CD4-positive, alpha-beta T cell treated with Interleukin-15 for 4 hours (primary cell): ENCODE measurements around the gene PDSS2.
A peak's percentile ranks its signal among the peaks of the same experiment; 100 is the strongest.
"Not testable (repeated sequence)": the region's sequence is repeated elsewhere in the genome, so short reads cannot be mapped to it uniquely, and the experiment has no call there.

Experiments used
- DNase-seq: peaks from one replicate; pipeline ENCODE4 v3.0.0-alpha.2; 2020; ENCODE audit warnings: low spot score

PDSS2 gene

DNA sequence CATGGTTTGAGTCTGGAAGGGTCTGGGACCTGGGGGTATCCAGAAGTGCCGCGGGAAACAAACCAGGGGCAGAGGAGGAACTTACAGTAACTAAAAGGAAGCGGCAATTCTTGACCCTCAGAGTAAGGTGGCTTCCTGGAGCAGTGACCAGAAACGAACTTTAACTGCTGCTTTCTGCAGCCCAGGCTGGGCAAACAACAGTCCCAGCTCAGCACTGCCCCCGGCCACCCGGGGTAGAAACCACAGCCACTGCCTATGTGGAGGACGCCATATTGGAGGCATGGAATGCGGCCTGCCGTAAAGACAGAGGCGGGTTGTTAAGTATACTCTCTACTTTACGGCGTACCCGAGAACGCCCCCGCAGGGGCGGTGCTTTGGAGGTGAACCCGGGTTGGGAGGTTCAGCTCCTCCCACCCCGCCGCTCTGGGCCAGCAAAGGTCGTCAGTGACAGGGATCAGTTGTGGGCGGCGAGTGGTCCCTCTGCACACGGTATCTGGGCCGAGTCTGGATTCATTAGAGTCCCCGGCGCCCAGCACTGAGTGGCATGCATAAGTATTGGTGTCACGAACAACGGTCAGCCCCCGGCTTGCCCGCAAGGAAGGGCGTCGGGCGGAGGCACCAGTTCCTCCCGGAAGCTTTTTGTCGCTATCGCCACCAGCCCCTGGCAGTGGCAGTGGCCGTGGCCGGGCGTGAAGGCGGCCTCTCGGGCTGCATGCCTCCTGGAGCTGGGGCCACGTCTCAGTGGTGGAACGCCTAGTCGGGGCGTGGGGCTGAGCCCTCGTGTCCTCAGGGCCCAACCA lies at the start of gene PDSS2:
TSS of gene PDSS2 (minus strand) at position 282 of the 800 bp plus-strand sequence. CDS start at position 3, 279 bp downstream.
- peak; percentile 97 for DNase-seq

- no peak for DNase-seq
These were observed 46.8 kb upstream of the PDSS2 start for GRCh38 chr6:107506145-107506544.

GRCh38 chr6:107504270-107505026 lies 45.1 kb upstream of the PDSS2 start:
- no peak for DNase-seq

DNA sequence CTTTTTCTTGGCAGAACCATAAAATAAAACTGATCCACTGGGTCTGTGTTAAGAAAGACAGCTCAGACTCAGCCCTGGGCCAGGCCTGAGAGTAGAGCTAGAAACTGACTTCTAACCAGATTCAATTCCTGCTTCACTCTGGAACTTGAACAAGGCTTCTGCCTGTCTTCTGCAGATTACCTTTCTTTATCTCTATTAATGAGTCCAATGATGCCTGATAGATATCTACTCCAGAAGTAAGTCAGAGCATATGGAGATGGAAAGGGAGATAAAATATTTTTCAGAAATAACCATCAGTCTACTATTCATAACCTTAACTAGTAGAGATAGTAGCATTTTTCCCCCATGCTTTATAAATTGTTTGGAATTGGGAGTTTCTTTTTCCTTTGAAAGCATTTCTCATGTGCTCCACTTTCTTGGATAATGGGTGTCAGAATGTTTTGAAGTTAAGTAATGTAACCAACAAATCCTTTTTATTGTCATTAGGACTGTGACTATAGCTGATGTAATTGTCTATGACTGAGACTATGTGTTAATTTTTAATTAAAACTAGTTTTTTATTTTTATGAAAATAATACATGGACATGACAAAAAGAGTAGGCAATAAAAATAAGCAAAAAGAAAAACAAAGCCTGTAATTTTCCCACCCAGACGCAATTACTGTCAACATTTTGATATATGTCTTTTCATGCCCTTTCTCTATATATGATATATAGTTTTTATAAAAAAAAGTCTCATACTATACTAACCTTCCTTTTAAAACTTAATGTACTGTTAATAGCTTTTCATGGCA lies 37.7 kb upstream of the PDSS2 start:
- no peak for DNase-seq

- DNase-seq: no peak
These were observed 36.6 kb upstream of the PDSS2 start for GRCh38 chr6:107495971-107496370.

DNA sequence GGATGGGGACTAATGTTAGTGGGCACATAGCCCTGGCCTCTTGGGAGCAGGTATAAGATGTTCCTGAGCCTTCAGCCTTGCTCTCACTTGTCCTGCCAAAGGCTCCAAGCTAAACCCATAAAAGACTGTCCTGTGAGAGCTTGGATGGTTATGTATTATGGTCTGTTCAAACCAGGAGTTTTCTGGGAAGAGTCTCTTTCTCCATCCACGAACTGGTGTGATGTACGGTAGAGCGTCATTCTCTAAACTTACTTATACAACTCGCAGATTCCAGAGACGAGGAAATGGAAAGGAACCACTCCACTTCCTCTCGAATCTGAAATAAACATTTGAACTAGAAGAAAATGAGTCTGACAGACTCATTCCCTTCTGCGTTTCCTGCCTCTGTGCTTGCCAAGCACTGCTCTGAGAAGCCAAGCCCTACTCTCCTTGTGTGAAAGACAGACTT lies 35.9 kb upstream of the PDSS2 start:
- DNase-seq: no peak

DNA sequence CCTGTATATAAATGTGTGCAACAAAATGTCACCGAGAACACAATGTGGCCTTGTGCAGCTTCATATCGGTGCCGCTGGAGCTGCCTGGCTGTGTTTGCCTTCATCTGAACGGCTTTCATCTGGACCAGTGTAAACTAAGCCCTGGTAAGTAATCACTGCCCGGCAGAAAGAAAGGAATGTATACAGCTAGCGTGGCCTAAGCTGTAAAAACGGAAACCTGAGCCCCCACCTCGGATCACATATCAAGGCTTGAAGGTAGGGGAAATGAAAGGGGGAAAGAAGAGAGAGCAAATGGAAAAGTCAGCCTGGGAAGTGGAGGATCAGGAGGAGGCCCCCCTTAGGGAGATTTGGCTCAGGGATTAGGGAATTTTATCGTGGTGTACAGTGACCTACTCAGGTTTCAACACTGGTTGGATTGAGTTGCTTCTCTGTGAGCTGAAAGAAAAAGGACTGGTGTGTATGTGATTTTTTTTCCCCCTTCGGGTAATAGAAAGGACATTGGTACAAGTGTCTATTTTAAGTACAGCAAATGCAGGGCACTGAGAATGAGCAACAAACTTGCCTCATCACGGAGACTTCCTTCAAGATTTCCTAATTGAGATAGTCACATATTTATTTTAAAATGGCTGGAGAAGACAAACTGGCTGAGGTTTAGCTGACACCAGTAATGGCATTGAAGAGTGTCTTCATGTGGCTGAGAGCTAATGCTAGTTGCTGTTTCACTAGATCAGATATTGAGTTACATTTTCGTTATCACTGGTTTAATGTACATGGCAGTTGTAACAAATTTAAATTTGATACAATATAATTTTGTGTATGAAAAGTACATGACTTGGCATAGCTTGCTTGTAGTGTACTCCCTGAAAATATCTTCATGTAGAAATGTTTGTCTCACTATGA lies 34.0 kb upstream of the PDSS2 start:
- no peak for DNase-seq

DNA sequence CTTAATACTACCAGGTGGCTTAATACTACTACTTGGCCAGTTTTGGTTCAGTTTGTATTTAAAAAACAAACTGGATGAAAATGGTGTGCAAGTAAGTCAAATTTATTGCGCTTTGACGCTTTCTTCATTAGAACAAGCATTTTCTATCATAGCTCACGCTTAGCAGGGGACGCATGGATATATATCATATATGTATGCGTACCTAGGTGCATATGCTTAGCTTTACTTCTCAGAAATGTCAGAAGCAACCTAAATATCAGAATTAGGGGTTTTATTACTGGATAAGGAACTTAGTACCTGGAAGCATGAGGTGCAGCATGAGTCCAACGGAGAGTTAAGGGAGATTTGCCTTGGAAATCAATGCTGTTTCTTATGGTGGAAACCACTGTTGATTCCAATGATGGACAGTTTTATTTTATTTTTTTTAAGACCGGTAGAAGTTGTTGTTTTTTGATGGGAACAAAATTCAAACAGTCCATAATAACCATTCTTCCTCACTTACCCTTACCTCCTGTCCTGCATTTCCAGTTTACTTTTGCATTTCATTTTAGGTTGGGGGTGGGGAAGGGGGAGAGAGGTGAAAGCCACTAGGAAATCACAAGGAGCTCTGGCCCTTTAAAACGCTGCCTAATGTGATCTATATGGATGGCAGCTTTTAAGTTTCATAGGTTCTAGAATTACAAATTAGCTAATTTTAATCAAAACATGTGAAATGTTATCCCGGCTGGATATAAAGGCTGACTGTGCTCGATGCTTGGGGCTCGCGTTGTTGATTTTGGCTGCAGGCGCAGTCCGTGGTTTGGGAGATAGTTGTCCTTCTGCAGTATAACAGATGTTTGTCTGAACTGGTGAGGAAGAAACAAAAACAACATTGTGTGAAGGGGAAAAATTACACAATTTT lies 32.6 kb upstream of the PDSS2 start:
- no peak for DNase-seq

GRCh38 chr6:107491138-107491609 lies 31.8 kb upstream of the PDSS2 start:
- no peak for DNase-seq

DNA sequence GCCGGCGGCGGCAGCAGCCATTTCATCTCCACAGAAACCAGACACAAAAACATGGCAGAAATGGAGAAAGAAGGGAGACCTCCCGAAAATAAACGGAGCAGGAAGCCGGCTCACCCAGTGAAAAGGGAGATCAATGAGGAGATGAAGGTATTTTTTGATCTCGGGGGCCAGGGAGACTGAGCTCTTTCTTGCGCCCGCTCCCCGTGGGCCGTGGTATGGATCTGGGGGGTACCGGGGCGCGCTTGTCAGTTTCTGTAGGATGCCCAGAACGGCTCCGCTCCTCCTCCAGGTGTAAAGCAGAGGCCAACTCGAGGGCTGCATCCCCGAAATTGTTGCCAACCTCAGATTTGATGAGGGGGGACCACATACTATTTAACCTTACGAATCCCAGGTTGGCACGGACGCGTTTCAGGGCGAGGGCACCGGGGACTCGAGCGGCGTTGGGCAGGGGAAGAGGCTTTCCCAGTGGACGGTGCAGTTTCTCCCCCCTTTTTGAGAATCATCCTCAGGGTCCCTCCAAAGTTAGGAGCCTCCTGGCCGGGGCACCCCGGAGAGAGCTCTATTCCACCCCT lies 31.3 kb upstream of the PDSS2 start:
- DNase-seq: no peak

GRCh38 chr6:107489636-107490565 lies 30.5 kb upstream of the PDSS2 start, which contains the start of gene SOBP:
SOBP (plus strand) TSS chr6:107490117; CDS start chr6:107490617, 500 bp downstream.
- DNase-seq: peak; percentile 13

DNA sequence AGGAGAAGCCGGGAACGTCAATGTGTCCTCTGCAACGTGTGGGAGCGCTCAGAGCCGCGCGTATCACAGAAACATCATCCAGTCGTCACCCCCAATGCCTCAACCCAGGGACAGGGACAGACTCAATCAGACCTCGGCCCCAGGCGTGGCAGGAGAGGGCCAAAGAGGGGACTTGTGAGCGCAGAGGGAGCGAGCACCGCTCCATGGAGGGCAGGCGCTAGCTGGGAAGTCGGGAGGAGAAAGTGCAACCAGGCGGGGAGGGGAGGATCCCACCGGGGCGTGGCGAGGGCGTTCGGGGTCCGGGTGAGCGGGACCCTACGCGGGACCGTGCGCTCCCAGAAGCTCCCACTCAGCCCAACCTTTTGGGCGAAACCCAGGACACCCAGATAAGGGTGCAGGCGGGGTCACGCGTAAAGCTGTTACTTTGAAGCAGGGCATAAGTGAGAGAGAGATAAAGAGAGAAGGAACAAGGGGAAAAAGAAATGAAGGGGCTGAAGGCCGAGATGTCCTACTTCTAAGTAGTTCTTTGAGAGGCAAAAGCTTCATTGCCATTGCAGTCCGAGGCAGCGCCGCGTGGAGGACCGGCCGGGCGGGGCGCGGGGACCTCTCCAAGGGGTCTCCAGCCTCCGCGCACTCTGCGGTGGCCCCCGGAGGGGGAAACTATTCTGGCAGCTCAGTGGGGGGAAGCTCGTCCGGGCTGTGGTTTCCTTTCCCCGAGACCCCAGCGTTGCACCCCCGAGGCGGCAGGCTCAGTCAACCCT lies 29.7 kb upstream of the PDSS2 start:
- no peak for DNase-seq

- no peak for DNase-seq
These were observed 29.0 kb upstream of the PDSS2 start for GRCh38 chr6:107488174-107488874.

- DNase-seq: no peak
These were observed 25.8 kb upstream of the PDSS2 start for GRCh38 chr6:107485157-107485556.

- no peak for DNase-seq
These were observed 19.8 kb upstream of the PDSS2 start for GRCh38 chr6:107479089-107479690.

DNA sequence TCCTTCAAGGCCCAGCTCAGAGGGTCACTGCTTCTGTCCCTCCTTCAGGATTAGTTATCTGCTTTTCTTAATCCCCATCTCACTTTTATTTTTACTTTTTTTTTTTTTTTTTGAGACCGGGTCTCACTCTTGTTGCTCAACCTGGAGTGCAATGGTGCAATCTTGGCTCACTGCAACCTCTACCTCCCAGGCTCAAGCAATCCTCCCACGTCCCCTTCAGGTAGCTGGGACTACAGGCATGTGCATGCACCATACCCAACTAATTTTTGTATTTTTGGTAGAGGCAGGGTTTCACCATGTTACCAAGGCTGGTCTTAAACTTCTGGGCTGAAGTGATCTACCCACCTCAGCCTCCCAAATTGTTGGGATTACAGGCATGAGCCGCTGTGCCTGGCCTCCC lies 16.5 kb upstream of the PDSS2 start:
- not testable (repeated sequence) for DNase-seq

DNA sequence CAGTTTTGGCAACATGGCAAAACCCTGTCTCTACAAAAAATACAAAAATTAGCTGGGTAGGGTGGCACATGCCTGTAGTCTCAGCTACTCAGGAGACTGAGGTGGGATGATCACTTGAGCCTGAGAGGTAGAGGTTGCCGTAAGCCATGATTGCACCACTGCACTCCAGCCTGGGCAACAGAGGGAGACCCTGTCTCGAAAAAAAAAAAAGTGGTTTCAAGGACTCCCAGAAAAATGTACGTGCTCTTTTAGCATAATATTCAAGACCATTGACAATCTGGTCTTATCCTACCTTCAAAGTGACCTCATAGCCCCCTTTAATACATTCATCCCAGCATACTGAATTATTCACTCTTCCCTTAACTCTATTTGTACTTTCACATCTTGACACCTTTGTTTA lies 16.0 kb upstream of the PDSS2 start:
- DNase-seq: not testable (repeated sequence)
